ENCODE results near the gene DLG1.

DLG1 gene

GRCh38 chr3:197298341-197298944 lies at the start of gene DLG1:
Gene DLG1, minus strand, starts transcription at chr3:197298612. Its CDS starts 1,408 bp downstream, at chr3:197297204.
- peak; percentile 90 for DNase-seq (ENCODE audit: low spot score)

DNA sequence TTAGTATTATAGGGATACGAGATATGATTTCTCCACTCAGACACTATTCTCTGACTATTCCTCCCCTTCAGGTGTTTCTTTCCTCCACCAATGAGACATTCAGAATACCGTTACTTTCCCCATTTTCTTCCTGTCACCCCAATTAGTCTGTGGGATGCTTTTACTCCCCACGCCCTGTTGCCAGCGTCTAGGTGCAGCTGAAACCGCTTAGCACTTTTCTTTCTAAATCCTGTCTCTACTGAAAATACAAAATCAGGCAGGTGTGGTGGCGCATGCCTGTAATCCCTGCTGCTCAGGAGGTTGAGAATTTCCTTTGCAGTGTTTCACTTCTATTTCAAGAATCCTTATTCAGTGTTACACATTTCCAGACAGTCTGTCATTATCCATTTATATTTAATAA lies 49.6 kb upstream of the DLG1 start:
- DNase-seq (ENCODE audit: low spot score): no peak

DNA sequence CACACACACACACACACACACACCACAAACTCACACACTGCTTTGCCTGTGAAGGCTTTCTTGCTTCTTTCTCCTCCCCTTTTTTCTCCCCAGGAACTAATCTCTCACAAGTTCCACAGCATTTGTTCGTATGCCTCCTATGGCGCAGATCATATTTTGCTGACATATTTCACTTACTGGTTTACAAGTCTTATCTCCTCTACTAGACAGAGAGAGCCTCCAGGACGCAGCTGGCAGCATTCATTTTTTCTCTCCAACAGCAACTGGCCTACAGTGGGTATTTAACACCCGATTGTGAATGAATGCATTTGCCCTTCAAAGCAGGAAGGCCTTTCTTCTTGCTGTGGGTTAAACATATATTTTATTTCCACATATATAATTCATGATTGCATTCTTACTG lies 47.0 kb upstream of the DLG1 start:
- no peak for DNase-seq (ENCODE audit: low spot score)

DNA sequence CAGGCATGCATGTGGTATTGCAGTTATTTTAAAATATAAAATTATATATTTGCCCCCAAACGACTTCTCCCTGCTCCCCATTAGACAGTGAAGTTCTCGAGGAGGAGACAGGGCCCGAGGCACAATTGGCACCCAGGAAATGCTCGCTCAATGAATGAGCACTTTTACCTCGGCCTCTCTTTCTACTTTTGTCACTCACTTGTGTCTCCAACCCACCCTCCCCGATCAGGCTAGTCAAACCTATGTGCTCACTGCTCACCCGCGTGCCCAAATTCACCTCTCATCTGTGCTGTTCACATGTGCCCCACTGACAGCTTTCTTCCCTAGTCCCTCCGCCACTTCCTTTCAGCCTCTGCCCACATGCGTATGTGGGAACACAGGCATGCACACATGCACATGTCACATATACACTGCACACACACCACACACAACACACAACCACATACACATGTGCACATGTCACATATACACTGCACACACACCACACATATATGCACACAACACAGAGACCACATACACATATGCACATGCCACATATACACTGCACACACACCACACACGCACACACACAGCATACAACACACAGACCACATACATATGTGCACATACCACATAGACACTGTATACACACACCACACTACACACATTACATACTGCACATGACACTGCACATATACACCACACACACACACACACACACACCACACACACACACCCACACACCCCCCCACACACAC lies 46.3 kb upstream of the DLG1 start:
- no peak for DNase-seq (ENCODE audit: low spot score)

DNA sequence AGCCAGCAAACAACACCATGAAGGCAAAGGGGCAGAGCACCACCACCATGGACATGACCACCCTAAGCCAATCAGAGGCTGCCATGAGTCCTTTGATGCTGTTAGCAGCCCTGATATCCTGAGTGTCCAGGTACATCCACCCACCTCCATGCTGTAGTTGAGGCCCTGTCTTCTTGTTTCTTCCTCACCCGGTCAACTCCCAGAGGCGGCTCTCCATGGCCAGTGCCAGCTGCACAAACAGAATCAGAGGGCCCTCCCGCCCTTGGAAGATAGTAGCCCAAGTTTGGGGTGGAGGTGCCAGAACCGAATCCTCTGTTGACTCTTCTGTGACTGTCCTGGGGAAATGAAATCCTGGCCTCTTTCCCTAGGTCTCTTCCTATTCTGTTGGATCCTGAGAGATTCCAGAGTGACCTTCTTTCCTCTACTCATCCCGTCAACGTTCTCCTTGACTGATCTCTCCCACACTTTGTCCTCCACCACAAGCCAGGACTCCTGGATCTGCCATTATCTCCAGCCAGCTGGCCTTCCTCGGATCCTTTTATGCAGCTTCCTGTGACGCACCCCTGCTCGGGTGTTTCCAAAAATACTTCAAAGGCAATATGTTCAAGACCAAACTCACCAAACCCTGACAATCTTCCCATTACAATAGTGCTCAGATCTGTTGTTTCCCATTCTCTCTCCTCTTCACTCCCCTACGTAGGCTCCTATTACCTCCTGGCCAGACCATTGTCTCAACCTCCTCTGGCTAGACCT lies 45.4 kb upstream of the DLG1 start:
- no peak for DNase-seq (ENCODE audit: low spot score)

- no peak for DNase-seq (ENCODE audit: low spot score)
Measured at GRCh38 chr3:197343111-197343510, 44.7 kb upstream of the DLG1 start.

- DNase-seq (ENCODE audit: low spot score): no peak
Measured at GRCh38 chr3:197340521-197340871, 42.1 kb upstream of the DLG1 start.

GRCh38 chr3:197339841-197340520 lies 41.6 kb upstream of the DLG1 start:
- no peak for DNase-seq (ENCODE audit: low spot score)

- no peak for DNase-seq (ENCODE audit: low spot score)
Measured at GRCh38 chr3:197338586-197338985, 40.2 kb upstream of the DLG1 start.

DNA sequence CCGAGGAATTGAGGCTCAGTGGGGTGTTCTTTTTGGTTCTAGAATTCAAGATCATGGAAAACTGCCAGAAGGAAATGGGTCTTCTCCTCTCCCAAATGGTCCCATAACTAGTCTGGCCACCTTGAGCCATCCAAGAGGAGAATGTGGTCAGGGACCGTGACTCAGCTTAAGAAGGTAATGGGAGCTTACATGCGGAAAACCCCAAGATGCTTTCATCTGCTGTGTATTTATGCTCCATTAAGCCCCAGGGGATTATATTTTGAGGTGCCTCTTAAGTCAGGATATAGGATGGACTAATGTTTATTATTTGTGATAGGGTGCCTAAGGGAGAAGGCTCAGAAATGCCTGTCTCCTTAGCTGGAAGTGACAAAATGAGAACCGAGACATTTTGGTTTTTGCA lies 39.2 kb upstream of the DLG1 start:
- no peak for DNase-seq (ENCODE audit: low spot score)

DNA sequence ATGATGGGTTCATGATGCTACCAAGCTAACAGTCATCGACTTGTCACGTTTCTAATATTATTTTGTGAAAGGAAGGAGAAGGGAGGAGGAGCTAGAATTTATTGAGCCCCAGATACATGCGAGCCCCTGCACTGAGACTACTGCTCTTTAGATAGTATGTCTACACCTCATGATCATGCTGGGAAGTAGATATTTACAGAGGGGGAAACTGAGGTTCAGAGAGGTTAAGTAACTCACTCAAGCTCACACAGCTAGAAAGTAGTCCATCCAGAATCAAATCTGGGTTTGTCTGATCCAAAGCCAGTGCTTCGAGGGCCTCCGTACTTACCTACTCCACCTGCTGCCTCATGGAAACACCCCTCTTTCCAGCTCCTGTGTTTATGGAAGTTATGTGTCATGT lies 38.8 kb upstream of the DLG1 start:
- DNase-seq (ENCODE audit: low spot score): no peak

DNA sequence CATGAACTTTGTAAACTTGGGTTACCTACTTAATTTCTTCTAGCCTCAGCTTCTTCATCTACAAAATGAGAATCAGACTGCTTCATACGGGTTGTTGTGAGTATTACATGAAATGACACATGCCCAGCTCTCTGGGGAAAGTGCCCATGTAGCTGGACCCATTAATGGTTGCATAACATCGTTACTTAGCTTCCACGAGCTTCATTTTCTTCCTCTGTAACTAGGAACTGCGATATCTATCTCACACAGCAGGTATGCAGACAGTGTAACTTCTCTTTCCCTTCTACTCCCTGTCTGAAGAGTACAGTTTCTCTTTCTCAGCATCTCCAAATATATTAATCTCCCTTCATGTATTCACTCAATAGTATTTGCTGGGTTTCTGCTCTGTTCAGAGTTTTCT lies 37.9 kb upstream of the DLG1 start:
- no peak for DNase-seq (ENCODE audit: low spot score)

- no peak for DNase-seq (ENCODE audit: low spot score)
Measured at GRCh38 chr3:197335428-197336132, 37.2 kb upstream of the DLG1 start.

DNA sequence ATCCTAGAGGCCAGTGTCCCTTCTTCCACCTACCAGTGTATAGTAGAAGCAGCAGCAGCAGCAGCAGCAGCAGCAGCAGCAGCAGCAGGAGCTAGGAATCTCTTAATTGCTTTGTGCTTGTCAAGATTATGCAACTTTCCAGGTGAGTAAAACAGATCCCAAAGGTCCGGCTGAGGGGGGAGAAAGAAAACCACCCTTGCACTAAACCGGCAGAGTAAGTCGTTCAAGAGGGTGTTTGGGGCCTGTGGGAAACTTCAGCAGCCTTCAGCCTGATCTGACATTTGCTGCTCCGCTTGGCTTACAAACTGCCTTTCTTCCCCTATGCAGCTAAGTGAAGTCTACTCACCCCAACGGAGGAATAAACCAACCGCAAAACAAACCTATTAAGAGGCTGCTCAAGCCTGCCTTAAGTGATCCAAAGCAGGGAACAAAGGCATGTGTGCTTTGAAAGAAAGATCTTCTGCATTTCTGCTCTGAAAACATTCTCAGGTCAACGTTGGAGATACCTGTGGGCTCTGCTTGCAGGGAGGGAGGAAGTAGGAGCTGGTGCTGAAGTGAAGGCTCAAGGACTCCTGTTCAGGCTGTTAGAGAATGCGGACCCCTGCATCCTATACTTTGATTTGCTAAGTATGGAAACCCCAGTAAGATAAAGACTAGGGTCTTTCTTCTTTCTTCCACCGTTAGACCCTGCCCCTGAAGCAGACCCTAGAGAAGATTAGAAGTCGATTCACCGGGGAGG lies 35.7 kb upstream of the DLG1 start:
- DNase-seq (ENCODE audit: low spot score): no peak

DNA sequence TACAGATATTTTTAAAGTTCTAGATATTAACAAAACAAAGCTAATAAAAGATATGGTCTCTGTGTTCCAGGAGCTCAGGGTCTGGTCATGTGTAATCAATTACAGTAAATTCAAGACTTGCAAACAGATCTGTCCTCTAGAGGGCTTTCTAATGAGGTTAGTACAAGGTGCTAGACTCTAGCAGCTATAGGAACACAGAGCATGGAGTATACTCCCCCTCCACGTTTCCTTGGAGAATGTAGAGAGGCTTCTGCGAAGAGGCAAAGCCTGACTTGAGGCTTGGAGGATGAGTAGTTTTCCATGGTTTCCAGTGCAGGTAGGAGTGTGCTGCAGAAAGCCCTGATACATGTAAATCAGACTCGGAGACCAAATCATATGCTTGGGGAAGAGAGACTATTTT lies 32.7 kb upstream of the DLG1 start:
- DNase-seq (ENCODE audit: low spot score): no peak

- DNase-seq (ENCODE audit: low spot score): no peak
Measured at GRCh38 chr3:197329382-197329781, 31.0 kb upstream of the DLG1 start.

GRCh38 chr3:197328198-197328597 lies 29.8 kb upstream of the DLG1 start:
- no peak for DNase-seq (ENCODE audit: low spot score)

- DNase-seq (ENCODE audit: low spot score): no peak
Measured at GRCh38 chr3:197327701-197328100, 29.3 kb upstream of the DLG1 start.

- no peak for DNase-seq (ENCODE audit: low spot score)
Measured at GRCh38 chr3:197325773-197326172, 27.4 kb upstream of the DLG1 start.

GRCh38 chr3:197322149-197322548 lies 23.7 kb upstream of the DLG1 start:
- no peak for DNase-seq (ENCODE audit: low spot score)

DNA sequence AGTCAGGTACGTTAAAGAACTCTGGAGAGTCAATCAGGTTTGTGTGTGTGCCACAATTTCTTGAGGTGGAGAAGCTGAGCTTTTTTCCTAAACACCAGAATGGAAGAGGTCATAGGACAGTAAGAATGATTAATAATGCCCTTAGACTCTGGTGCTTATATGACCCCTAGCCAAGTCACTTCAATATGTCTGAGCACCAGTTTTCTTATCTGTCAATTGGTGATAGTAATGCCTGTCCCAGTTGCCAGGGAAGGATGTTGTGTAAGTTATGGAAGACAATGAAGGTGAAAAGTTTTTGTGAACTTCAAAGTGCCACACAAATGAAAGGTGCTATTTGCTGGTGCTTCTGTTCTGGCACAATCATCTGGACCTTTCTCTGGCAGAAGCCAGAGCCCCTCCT lies 22.2 kb upstream of the DLG1 start:
- no peak for DNase-seq (ENCODE audit: low spot score)
